Heart left ventricle (tissue), 16 donors: ENCODE data around the gene SCO1. TPM values are rescaled to one million over a fixed set of nuclear protein-coding genes. Genes with fewer than 3 reads are reported as not detected.

Experiments
- ATAC-seq, 4 donors: fragments of 200-7000 bp; cut with Tn5 transposase; one replicate each; pipeline ENCODE4 v1.9.1; 2020 to 2022; ENCODE audit warnings: moderate library complexity in 4 of 4, mild to moderate bottlenecking in 3 of 4, moderate number of reproducible peaks in 1 of 4
- DNase-seq, 5 donors: peaks; one replicate each; pipeline ENCODE4 v3.0.0-alpha.2; 2020
- H3K27ac ChIP-seq, 12 donors: fragments of 200-600 bp; sonication (generic) in 4 of 12; one replicate each; pipeline versions ENCODE4 v1.5.0 to v1.8.0; 2016 to 2022; ENCODE audit warnings: mild to moderate bottlenecking in 2 of 12
- H3K27me3 ChIP-seq, 9 donors: fragments of 200-600 bp; sonication (generic) in 2 of 9; one replicate each; pipeline versions ENCODE4 v1.5.1 to v1.8.0; 2016 to 2022; ENCODE audit warnings: mild to moderate bottlenecking in 3 of 9
- H3K36me3 ChIP-seq, 9 donors: fragments of 200-600 bp; sonication (generic) in 2 of 9; one replicate each; pipeline versions ENCODE4 v1.5.0 to v1.8.0; 2018 to 2022; ENCODE audit warnings: mild to moderate bottlenecking in 2 of 9
- H3K4me1 ChIP-seq, 12 donors: fragments of 200-600 bp; sonication (generic) in 4 of 12; one replicate each; pipeline versions ENCODE4 v1.5.0 to v1.8.0; 2016 to 2022; ENCODE audit warnings: mild to moderate bottlenecking in 3 of 12
- H3K4me3 ChIP-seq, 12 donors: fragments of 200-600 bp; sonication (generic) in 4 of 12; one replicate each; pipeline versions ENCODE4 v1.5.0 to v1.8.0; 2017 to 2022; ENCODE audit warnings: mild to moderate bottlenecking in 9 of 12, moderate library complexity in 4 of 12
- H3K9me3 ChIP-seq, 12 donors: fragments of 200-600 bp; sonication (generic) in 4 of 12; one replicate each; pipeline versions ENCODE4 v1.5.0 to v1.8.0; 2016 to 2022; ENCODE audit warnings: mild to moderate bottlenecking in 1 of 12
- POLR2A ChIP-seq, 2 donors: fragments of 450-650 bp; IDR thresholded peaks; one replicate each; pipeline ENCODE4 v1.6.1; 2017; ENCODE audit warnings: antibody characterized with exemption in 2 of 2, mild to moderate bottlenecking in 2 of 2, moderate library complexity in 2 of 2
- WGBS, 4 donors: extraction: QIAGEN DNeasy Blood & Tissue Kit in 2 of 4; methylation state at CpG; one replicate each; pipeline versions ENCODE4 v1.1.5 to v1.1.7; 2013 to 2018; 5-methylcytosine and 5-hydroxymethylcytosine counted together
- intact Hi-C, 10 donors: fragments of 100-400 bp; cut with DNase I; formaldehyde crosslinking; loops; one replicate each; pipeline versions ENCODE4 v1.11.1 to v1.14.2; 2022
- polyA plus RNA-seq, 2 donors: library from polyadenylated mRNA; stranded (reverse); fragments of 200-250 nt; gene quantifications; one replicate each; pipeline ENCODE4 v1.2.3, GENCODE V29; 2013
- total RNA-seq, 9 donors: library from RNA; depleted of rRNA in 2 of 9; stranded (reverse); fragments of >200 nt in 2 of 9; fragmentation: NEBNext Ultra II Directional in 3 of 9; extraction: Animal tissue kit (Norgen Biotek cat#: 25700) in 3 of 9; gene quantifications; one replicate each; pipeline versions ENCODE4 v1.1.0 to v1.2.4, GENCODE V29; 2016 to 2023
- TF ChIP-seq, protein P1 (sequence below), 12 donors: fragments of 200-600 bp; sonication (generic) in 4 of 12; IDR thresholded peaks; one replicate each; pipeline versions ENCODE4 v1.5.0 to v1.8.0; 2018 to 2022; ENCODE audit warnings: antibody characterized with exemption in 12 of 12, mild to moderate bottlenecking in 5 of 12
- donor health status: ischemic (EF 13 %, LVEDD 7.1; RV severe dilation, severe dysfunction).
- donor health status: healthy with polysubstance abuse.
- donor health status: DM: no; HTN: yes; CAD: no.
- donor health status: DM: no; HTN: no; CAD: no.
- donor health status: ischemic (EF 25% LVEDD 6.9; RV normal size, moderate dysfunction).
- donor health status: ischemic (EF 25% LVEDD 5.7; RV mildly dilated, moderate dysfunction).
- donor health status: healthy.
- donor health status: DM: yes; HTN: yes; CAD: no.
- donor health status: ischemic (EF 35%, LVEDD 5.7; RV mildly dilated, moderate dysfunction).
- donor health status: nonischemic (EF 11% LVEDD 7.7; RV severe dilation, severe dysfunction).
- donor health status: DM: yes; HTN: yes; CAD: no.
- donor health status: PGD.
- donor health status: ischemic (EF 29% LVEDD 5.4; RV normal size, mild dysfunction).
- donor health status: nonischemic (EF 23%, LVEDD 6.1; RV moderate dilation, normal function).

Gene SCO1
- total and polyA plus RNA-seq, 11 donors = 9.2 to 53.4 (median 31.4) TPM

DNA sequence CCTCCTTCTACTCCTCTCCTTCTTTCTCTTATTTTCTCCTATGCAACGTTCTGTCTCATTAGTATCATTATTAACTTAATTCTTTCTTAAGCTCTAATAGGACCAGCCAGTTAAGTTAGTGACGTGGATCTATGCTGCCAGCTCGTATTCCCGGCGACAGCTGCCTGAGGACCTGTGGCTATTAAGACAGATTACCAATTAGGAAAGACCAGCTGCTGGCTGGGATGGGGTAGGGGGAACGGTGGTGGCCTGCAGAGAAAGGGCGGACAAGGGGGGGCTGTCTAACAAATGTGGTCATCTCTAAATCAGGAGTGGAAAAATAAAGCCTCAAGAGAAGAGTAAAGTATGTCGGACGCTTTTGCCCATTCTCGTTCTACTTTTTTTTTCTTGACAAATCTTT is 39.5 kb downstream of the SCO1 start:
- peaks cover 0 to 6% (median 0%) of the 10 kb centered on the region in 9 donors for H3K36me3 ChIP-seq
- H3K27me3 ChIP-seq = no peaks in the 10 kb centered on the region
- ATAC-seq (no peak), DNase-seq (no peak)
- H3K4me3 ChIP-seq = no peak overlapping the region
- TF ChIP-seq, protein P1, sequence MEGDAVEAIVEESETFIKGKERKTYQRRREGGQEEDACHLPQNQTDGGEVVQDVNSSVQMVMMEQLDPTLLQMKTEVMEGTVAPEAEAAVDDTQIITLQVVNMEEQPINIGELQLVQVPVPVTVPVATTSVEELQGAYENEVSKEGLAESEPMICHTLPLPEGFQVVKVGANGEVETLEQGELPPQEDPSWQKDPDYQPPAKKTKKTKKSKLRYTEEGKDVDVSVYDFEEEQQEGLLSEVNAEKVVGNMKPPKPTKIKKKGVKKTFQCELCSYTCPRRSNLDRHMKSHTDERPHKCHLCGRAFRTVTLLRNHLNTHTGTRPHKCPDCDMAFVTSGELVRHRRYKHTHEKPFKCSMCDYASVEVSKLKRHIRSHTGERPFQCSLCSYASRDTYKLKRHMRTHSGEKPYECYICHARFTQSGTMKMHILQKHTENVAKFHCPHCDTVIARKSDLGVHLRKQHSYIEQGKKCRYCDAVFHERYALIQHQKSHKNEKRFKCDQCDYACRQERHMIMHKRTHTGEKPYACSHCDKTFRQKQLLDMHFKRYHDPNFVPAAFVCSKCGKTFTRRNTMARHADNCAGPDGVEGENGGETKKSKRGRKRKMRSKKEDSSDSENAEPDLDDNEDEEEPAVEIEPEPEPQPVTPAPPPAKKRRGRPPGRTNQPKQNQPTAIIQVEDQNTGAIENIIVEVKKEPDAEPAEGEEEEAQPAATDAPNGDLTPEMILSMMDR (IDR thresholded peaks at IDR 0.05) = no peak
- TF ChIP-seq POLR2A (IDR thresholded peaks at IDR 0.05) = no peak
- 84 to 87% (median 85%) methylated on average over 10 of the region's 10 CpGs for WGBS, 4 donors
- no peak overlapping the region for H3K27ac ChIP-seq
- no peaks in the 10 kb centered on the region for H3K9me3 ChIP-seq
- H3K4me1 ChIP-seq = peaks cover 0 to 5% (median 0%) of the 10 kb centered on the region in 12 donors
- intact Hi-C loops = no loop called here

DNA sequence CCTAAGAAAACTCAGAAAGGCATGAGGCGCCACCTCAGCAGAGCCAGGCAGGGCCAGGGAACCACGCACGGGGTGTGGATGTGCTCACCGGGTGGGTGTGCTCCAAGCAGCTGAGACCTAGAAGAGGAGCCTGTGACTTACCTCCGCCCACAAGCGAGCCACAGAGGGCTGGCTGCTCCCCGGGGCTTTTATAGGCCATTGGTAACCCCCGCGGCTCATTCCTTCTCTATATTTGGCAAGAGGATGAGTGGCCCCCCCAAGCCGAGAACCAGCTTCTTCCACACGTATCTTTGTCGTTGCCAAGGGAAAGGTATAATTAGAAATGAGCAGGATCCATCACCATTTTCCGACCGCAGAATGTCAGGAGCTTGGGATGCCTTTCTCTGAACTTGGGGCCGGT is 40.2 kb downstream of the SCO1 start, which contains the start of gene MYH3:
Gene MYH3 (minus strand): TSS at position 162 of the 400 bp plus-strand sequence. CDS start 2,245 bp downstream, outside the sequence.
- ATAC-seq (peak in 1 of 4 donors; percentile 25), DNase-seq (no peak)
- peaks cover 0 to 6% (median 0%) of the 10 kb centered on the region in 9 donors for H3K36me3 ChIP-seq
- 74 to 80% (median 75%) methylated on average over 14 to 15 of the region's 15 CpGs for WGBS, 4 donors
- peaks cover 0 to 5% (median 0%) of the 10 kb centered on the region in 12 donors for H3K4me1 ChIP-seq
- no peaks in the 10 kb centered on the region for H3K9me3 ChIP-seq
- intact Hi-C loops = no loop called here
- TF ChIP-seq, protein P1 (IDR thresholded peaks at IDR 0.05) = no peak
- TF ChIP-seq POLR2A (IDR thresholded peaks at IDR 0.05) = no peak
- no peak within 1 kb of the TSS for H3K4me3 ChIP-seq
- H3K27ac ChIP-seq = no peak within 1 kb of the TSS
- no peaks in the 10 kb centered on the region for H3K27me3 ChIP-seq

DNA sequence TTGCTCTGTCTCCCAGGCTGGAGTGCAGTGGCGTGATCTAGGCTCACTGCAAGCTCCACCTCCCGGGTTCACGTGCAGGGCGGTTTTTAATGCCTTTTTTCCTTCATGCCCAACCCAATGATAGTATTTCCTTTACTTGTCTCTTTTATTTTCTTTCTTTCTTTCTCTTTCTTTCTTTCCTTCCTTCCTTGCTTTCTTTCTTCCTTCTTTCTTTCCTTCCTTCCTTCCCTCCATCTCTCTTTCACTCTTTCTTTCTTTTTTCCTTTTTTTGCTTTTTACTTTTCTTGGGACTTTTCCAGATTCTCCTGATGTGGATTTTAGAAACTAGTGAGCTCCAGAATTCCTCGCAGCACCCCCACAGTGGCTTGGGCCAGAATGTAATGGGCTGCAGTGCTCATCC is 43.3 kb downstream of the SCO1 start:
- no peaks in the 10 kb centered on the region for H3K9me3 ChIP-seq
- DNase-seq (no peak), ATAC-seq (no peak)
- H3K36me3 ChIP-seq = no peaks in the 10 kb centered on the region
- H3K27ac ChIP-seq = no peak overlapping the region
- intact Hi-C loops = no loop called here
- H3K4me1 ChIP-seq = peaks cover 0 to 5% (median 0%) of the 10 kb centered on the region in 12 donors
- H3K4me3 ChIP-seq = no peak overlapping the region
- no peaks in the 10 kb centered on the region for H3K27me3 ChIP-seq
- TF ChIP-seq POLR2A (IDR thresholded peaks at IDR 0.05) = no peak
- WGBS, 4 donors = 72 to 88% (median 83%) methylated on average over 5 of the region's 5 CpGs

DNA sequence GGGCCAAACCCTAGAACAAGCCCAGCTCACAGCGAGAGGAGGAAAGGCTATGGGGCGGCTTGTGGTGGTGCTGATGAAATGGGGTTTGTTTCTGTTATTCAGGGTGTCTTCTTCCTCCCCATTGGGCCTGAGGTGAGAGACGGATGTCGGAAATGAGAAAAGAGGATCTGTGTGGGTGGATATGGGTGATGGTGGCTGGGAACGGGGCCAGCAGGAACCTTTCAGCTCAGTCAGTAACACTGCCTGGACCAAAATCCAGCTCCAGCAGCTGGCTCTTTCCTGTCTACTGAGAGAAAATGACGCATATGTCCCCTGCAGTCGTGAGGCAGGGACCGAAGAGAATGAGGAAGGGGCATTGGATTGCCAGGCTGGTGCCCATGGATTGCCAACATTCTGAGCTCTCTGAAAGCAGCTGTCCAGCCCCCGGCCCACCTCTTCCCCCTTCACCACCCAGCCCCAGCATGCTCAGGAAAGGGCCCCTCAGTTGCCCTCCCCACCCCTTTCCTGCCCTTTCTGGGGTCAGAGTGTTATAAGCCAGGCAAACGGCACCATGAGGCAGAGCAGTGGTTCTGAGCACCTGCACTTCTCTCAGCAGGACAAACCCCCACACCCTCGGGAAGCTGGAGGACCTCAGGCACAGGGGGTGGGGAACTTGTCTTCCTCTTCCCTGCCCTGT is 44.2 kb downstream of the SCO1 start:
- Histone ChIP-seq H3K4me3 (no peak overlapping the region), H3K27ac (no peak overlapping the region), H3K27me3 (no peaks in the 10 kb centered on the region), H3K4me1 (peaks cover 0 to 5% (median 0%) of the 10 kb centered on the region in 12 donors), H3K36me3 (no peaks in the 10 kb centered on the region), H3K9me3 (no peaks in the 10 kb centered on the region)
- 56 to 63% (median 58%) methylated on average over 10 to 11 of the region's 11 CpGs for WGBS, 4 donors
- intact Hi-C loops = no loop called here
- no peak for TF ChIP-seq POLR2A (IDR thresholded peaks at IDR 0.05)
- TF ChIP-seq, protein P1 (IDR thresholded peaks at IDR 0.05) = no peak
- no peak for DNase-seq
- peak in 2 of 4 donors; percentile 15 to 24 for ATAC-seq
